Hematopoietic multipotent progenitor cell (in vitro differentiated cells): ENCODE results near the gene KCNIP3. TPM values are rescaled to one million over a fixed set of nuclear protein-coding genes. Genes with fewer than 3 reads are reported as not detected.
"Not testable (repeated sequence)": the region's sequence is repeated elsewhere in the genome, so short reads cannot be mapped to it uniquely, and the experiment has no call there.

Source experiments
- DNase-seq, 3 donors: peaks; one replicate each; pipeline ENCODE4 v3.0.0-alpha.2; 2011 to 2015; ENCODE audit warnings: low read depth in 2 of 3, low spot score in 2 of 3
- total RNA-seq: library from RNA; depleted of rRNA; stranded (reverse); fragments of >200 nt; gene quantifications from one replicate; pipeline ENCODE4 v1.2.3, GENCODE V29; 2012

The KCNIP3 gene
- total RNA-seq, 1 donor, result 7.5 TPM

DNA sequence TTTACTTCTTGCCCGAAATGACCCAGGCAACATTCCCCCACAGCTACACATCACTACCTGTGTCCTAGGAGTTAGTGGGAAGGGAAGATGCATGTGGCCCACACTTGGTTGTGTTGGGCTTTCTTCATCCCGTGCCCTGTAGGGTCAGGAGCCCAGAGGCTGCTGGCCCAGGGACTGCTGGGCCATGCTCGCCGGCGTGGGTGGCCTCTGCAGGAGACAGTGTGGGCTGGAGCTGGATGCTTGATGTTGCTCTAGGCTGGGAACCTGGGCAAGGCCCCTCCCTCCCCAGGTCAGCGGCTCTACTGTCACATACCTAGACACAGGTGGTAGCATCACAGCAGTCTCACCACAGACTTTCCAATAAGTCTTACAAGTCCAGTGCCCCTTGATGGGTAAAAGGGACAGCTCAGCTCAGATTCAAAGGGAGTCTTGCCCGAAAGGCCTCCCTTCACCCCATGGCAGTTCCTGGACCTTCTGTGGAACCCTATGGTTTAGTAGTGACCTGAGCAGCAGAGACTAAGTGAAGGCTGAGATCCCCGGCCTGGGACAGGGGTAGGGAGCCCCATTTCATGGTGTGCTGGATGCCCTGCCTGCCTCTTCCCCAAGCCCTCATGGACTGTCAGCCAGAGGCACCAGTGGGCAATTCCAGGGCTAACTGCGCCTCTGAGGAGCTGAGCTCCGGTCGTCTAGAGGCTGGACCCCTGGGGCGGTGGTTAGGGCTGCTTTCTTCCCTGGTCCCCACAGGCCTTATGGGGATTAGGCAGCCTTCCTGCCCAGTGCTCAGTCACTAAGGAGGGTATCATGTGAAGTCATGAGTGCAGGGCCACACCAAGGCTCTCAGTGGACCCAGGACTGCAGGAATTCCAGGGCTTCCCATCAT, 59.9 kb downstream of the KCNIP3 start:
- no peak for DNase-seq

DNA sequence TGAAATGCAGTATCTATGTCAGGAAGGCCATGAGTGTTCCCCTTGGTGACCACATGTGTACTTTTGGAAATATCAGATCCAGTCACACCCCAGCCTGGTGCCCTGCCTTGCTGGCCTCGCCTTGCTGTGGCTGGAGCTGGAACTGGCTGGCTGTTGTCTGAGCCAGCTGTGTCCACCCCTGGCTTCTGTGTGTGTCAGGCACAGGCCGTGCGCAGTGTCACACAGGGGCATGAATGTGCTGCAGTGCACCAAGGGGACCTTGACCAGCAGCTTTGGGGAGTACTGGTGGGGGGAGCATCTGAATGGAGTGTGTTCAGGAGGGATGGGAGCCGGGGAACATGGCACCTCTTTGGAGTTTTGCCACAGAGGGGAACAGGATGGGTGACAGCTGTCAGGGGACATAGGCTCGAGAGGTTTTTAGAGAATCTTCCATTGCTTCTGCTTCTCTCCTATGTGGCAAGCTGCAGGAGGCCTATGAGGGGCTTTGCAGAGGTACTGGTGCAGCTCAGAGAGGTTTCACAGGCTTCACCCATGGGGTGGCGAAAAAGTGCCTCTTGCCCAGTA, 60.7 kb downstream of the KCNIP3 start:
- DNase-seq, result no peak

- DNase-seq, result no peak
Measured at GRCh38 chr2:95359031-95359430, 61.9 kb downstream of the KCNIP3 start.

GRCh38 chr2:95359501-95359930, 62.4 kb downstream of the KCNIP3 start:
- no peak for DNase-seq

GRCh38 chr2:95361216-95361980, 64.3 kb downstream of the KCNIP3 start:
- DNase-seq, result no peak

DNA sequence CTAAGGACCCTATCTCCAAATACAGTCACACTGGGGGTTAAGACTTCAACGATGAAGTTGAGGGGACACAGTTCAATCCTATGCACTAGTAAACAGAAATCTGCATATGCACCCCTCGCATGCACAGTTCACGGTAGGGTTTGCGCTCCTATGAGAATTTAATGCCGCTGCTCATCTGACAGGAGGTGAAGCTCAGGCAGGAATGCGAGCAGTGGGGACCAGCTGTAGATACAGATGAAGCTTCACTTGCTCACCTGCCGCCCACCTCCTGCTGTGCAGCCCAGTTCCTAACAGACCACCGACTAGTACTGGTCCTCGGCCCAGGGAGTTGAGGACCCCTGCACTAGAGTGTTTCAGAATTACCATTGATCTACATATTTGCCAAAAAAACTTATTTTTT, 65.3 kb downstream of the KCNIP3 start:
- DNase-seq, result no peak

DNA sequence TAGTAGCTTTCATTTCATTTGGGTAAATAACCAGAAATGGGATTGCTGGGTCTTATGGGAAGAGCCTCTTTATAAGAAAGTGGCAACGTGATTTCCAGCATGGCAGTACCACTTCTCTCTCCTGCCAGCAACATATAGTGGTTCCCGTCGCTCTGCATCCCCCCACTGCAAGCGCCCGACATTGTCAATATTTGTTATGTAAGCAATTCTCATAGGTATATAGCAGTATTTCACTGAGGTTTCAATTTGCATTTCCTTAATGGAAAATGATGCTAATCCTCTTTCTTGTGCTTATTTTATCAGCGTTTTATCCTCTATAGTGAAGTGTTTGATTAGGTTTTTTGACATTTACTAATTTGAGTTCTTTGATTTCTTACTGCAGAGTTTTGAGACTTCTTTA, 69.4 kb downstream of the KCNIP3 start:
- DNase-seq, result no peak

GRCh38 chr2:95372216-95372829, 75.2 kb downstream of the KCNIP3 start:
- no peak for DNase-seq

DNA sequence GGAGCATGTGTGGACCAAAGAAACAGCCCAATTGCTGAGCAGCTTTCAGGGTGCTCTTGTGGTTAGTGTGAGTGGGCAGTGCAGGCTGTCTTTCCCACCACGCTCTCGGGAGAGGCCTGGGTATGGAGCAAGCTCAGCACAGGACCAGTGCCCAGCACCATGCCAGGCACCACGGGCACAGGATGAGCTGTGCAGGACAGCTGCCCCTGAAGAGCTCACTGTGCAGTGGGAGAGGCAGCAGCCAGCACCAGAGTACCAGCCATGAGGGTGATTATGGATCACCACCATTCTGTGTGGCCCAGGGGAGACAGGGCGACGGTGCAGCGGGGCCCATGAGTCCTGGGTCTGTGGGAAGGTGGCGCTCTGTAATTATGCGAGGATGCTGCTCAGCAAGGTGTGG, 75.7 kb downstream of the KCNIP3 start:
- no peak for DNase-seq

GRCh38 chr2:95374029-95374428, 76.9 kb downstream of the KCNIP3 start:
- no peak for DNase-seq

DNA sequence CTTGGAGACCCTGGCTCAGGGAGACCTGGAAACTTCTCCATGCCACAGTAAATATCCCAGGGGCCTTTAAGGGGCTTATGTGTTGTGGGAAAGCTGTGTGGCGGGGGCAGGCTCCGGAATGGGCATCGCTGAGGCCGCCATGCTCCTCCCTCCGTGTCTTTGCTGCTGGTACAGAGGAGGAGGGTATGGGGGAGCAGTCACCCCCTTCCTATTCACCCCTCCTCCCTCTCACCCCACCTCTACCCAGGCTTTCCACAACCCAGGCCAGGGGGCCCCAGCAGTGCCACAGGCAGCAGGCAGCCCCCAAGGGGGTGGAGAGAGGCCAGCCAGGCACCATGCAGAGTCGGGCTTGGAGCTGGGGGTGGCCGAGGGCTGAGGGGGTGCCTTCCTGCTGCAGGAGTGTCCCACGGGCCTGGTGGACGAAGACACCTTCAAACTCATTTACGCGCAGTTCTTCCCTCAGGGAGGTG, 77.3 kb downstream of the KCNIP3 start:
- no peak for DNase-seq

- no peak for DNase-seq
Measured at GRCh38 chr2:95374921-95375471, 77.8 kb downstream of the KCNIP3 start.

GRCh38 chr2:95375532-95376150, 78.5 kb downstream of the KCNIP3 start:
- DNase-seq, result no peak

DNA sequence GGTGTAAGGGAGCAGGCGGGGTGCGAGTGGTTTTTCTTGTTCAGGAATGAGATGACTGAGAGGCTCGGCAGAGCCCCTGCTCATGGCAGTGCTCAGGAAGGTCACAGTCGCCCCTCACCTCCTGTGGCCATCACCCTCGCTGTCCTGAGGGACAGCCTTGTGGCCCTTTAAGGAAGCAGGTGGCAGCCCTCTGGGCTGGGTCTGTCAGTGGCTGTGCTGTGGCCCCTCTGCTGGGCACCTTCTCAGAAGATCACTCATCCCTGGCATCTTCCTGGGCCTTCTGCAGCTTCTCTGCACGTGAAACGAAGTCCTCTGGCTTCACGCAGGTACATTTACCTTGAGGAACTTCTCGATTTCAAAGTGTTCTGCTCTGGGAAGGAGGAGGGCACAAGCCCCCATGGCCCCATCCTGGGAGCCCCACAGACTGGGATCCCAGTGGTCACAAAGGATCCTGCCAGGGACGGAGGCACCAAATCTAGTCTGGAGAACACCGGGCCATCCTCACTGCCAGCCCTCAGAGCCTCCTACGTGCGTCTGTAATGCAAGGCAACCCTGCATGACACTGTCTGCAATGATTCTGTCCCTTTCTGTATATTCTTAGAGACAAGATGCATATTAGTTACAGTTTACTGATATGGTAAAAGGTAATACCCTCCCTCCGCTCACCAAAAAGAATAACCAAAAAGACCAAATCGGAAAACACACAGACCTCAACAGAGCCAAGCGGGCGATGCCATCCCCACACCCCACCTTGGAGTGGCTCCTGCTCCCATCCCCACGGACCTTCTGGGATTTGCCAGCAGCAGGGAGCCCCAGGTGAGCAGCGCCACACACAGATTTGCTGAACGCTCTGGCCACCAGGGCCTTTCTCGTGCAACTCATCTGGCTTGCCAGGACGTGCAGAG, 79.4 kb downstream of the KCNIP3 start:
- no peak for DNase-seq

GRCh38 chr2:95377216-95378123, 80.3 kb downstream of the KCNIP3 start:
- no peak for DNase-seq

DNA sequence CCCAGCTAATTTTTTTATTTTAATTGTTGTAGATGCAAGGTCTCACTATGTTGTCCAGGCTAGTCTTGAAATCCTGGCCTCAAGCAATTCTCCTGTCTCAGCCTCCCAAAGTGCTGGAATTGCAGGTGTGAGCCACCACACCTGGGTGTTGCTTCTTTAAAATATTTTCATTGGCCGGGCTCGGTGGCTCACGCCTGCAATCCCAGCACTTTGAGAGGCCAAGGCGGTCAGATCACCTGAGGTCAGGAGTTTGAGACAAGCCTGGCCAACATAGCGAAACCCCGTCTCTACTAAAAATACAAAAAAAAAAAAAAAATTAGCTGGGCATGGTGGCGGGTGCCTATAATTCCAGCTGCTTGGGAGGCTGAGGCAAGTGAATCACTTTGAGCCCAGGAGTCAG, 81.1 kb downstream of the KCNIP3 start:
- not testable (repeated sequence) for DNase-seq

DNA sequence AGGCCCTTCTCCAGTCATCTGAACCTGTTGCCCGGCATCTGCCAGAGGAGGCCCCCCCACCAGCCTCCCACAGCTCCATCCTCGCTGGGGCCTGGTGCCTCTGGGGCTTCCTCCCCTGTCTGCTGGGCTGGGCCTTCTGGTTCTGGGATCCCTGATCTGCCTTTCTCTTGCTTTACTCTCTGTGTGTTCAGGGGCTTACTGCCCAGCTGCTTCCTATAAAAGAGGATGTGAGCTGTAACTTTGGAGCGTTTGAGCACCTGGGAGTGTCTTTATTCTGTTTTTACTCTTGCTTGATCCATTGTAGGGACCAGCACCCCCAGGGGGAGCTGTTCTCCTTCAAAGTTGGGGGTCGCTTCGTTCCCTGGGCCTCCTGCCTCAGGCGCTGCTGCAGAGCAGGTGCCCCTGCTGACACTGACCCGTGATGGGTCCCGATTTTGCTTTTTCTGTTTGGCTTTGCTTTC, 82.3 kb downstream of the KCNIP3 start:
- DNase-seq, result peak in 2 of 3 donors; percentile 35 to 56

DNA sequence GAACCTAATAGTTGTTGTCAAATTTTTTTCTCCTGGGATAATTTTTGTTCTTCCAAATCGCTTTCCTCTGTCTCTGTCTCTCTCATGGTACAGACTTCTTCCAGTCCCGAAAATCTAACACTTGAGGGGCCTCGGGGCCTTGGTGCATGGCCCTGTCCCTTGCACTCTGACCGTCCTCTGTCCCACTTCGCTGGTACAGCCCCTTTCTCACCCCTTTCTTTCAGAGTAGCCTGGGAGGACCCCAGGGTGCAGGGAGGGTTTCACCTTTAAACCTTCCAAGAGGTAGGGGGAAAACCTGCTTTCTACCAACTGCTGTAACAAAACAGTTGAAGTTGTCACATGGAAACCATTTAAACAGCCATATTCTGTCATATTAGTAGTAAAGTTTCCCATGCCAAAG, 83.1 kb downstream of the KCNIP3 start:
- DNase-seq, result no peak
